Measurements from ENCODE around the gene SLC41A3.

Gene SLC41A3

DNA sequence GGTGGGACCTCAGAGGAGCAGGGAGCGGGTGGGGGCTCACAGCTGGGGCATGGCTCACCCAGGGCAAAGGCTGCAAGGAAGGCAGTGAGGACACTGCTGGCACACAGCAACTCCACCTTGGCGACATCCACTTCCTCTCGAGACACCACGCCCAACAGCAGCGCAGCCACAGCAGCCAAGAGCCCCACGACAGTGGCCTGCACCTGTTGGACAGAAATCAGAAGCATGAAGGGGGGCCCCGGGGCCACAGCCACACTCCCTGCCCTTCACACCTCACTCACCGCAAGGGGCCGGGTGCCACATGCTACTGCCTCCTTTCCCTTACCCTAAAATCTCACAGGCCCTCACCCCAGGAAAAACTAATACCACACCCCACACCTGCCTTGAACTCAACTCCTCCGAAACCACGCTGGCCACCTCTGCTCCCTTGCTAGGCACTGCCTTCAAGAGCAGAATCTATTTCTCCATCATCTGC is 57.6 kb downstream of the SLC41A3 start:
- no peak overlapping the region for H3K4me3 ChIP-seq (ENCODE audit: low read length)
- no peaks in the 10 kb centered on the region for H3K27me3 ChIP-seq (ENCODE audit: insufficient read depth, low read length)
- H3K9me3 ChIP-seq (ENCODE audit: low read length), result peaks cover 11% of the 10 kb centered on the region
- H2AFZ ChIP-seq (ENCODE audit: low read depth, low read length), result no peak overlapping the region
- peaks cover 28% of the 10 kb centered on the region for H3K36me3 ChIP-seq (ENCODE audit: insufficient read depth, low read length)
- no peaks in the 10 kb centered on the region for H3K4me1 ChIP-seq (ENCODE audit: insufficient read depth, low read length)

- Histone ChIP-seq H3K9me3 (ENCODE audit: low read length) (peaks cover 11% of the 10 kb centered on the region), H3K4me3 (ENCODE audit: low read length) (no peak overlapping the region), H3K36me3 (ENCODE audit: insufficient read depth, low read length) (peaks cover 28% of the 10 kb centered on the region)
Measured at GRCh38 chr3:126025862-126026261, 58.1 kb downstream of the SLC41A3 start.

GRCh38 chr3:126025116-126025729 is 58.7 kb downstream of the SLC41A3 start:
- H3K4me3 ChIP-seq (ENCODE audit: low read length), result no peak overlapping the region
- H3K4me1 ChIP-seq (ENCODE audit: insufficient read depth, low read length), result no peaks in the 10 kb centered on the region
- H3K27me3 ChIP-seq (ENCODE audit: insufficient read depth, low read length), result no peaks in the 10 kb centered on the region
- no peak overlapping the region for H2AFZ ChIP-seq (ENCODE audit: low read depth, low read length)
- peaks cover 28% of the 10 kb centered on the region for H3K36me3 ChIP-seq (ENCODE audit: insufficient read depth, low read length)
- peaks cover 11% of the 10 kb centered on the region for H3K9me3 ChIP-seq (ENCODE audit: low read length)

More at GRCh38 chr3:126025862-126026261, 58.1 kb downstream of the SLC41A3 start:
- H3K4me1 ChIP-seq (ENCODE audit: insufficient read depth, low read length), result no peaks in the 10 kb centered on the region
- no peak overlapping the region for H2AFZ ChIP-seq (ENCODE audit: low read depth, low read length)
- no peaks in the 10 kb centered on the region for H3K27me3 ChIP-seq (ENCODE audit: insufficient read depth, low read length)

DNA sequence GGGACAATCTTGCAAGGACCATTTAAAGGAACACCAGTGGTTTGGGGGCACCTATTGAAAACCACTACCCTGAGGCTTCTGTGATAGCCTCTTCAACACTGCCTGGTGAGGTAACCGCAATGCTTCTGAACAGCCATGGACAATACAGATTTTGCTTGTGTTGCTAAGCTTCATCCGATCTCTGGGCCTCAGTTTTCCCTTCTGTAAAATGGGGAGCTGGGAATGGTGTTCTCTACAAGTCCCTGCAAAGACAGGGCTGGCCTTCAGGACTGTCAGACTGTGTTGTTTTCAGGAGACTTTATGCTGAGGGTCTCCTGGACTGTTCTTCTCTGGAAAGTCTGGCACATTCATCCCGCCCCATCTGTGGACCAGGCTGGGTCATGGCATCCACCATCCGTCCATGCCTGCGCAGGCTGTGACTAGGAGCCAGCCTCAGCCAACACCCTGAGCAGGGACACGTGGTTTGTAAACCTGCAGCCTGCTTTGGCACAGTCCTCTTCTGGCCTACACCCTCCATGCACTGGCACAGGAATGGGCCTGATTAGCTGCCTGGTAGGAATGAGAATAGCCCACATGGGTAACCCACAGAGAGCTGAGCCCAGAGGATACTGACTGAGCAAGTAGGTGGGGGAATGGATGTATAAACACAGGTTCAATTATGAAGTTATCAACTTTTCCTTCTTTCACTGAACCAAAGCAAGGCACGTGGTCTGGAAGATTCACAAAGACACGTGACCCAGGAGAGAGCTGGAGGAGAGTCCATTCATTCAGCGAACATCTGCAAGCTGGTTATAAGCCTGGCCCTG is 59.7 kb downstream of the SLC41A3 start:
- Histone ChIP-seq H3K27me3 (ENCODE audit: insufficient read depth, low read length) (no peaks in the 10 kb centered on the region), H2AFZ (ENCODE audit: low read depth, low read length) (no peak overlapping the region), H3K9me3 (ENCODE audit: low read length) (peaks cover 12% of the 10 kb centered on the region), H3K36me3 (ENCODE audit: insufficient read depth, low read length) (peaks cover 32% of the 10 kb centered on the region), H3K4me3 (ENCODE audit: low read length) (no peak overlapping the region), H3K4me1 (ENCODE audit: insufficient read depth, low read length) (no peaks in the 10 kb centered on the region)

GRCh38 chr3:126023390-126023789 is 60.5 kb downstream of the SLC41A3 start:
- no peaks in the 10 kb centered on the region for H3K4me1 ChIP-seq (ENCODE audit: insufficient read depth, low read length)

GRCh38 chr3:126022741-126023359 is 61.1 kb downstream of the SLC41A3 start:
- Histone ChIP-seq H3K36me3 (ENCODE audit: insufficient read depth, low read length) (peaks cover 32% of the 10 kb centered on the region), H3K9me3 (ENCODE audit: low read length) (peaks cover 2% of the 10 kb centered on the region), H3K4me1 (ENCODE audit: insufficient read depth, low read length) (no peaks in the 10 kb centered on the region), H3K27me3 (ENCODE audit: insufficient read depth, low read length) (no peaks in the 10 kb centered on the region), H2AFZ (ENCODE audit: low read depth, low read length) (no peak overlapping the region), H3K4me3 (ENCODE audit: low read length) (no peak overlapping the region)

More at GRCh38 chr3:126023390-126023789, 60.5 kb downstream of the SLC41A3 start:
- no peak overlapping the region for H3K4me3 ChIP-seq (ENCODE audit: low read length)
- H3K9me3 ChIP-seq (ENCODE audit: low read length), result peaks cover 6% of the 10 kb centered on the region
- H3K27me3 ChIP-seq (ENCODE audit: insufficient read depth, low read length), result no peaks in the 10 kb centered on the region
- no peak overlapping the region for H2AFZ ChIP-seq (ENCODE audit: low read depth, low read length)
- H3K36me3 ChIP-seq (ENCODE audit: insufficient read depth, low read length), result peaks cover 32% of the 10 kb centered on the region

GRCh38 chr3:126021702-126022101 is 62.2 kb downstream of the SLC41A3 start:
- Histone ChIP-seq H3K4me1 (ENCODE audit: insufficient read depth, low read length) (no peaks in the 10 kb centered on the region), H3K27me3 (ENCODE audit: insufficient read depth, low read length) (no peaks in the 10 kb centered on the region), H3K4me3 (ENCODE audit: low read length) (no peak overlapping the region), H3K36me3 (ENCODE audit: insufficient read depth, low read length) (peaks cover 35% of the 10 kb centered on the region), H3K9me3 (ENCODE audit: low read length) (peaks cover 2% of the 10 kb centered on the region), H2AFZ (ENCODE audit: low read depth, low read length) (no peak overlapping the region)

GRCh38 chr3:126021224-126021623 is 62.7 kb downstream of the SLC41A3 start:
- H3K4me1 ChIP-seq (ENCODE audit: insufficient read depth, low read length), result no peaks in the 10 kb centered on the region
- H2AFZ ChIP-seq (ENCODE audit: low read depth, low read length), result no peak overlapping the region
- peaks cover 2% of the 10 kb centered on the region for H3K9me3 ChIP-seq (ENCODE audit: low read length)
- no peaks in the 10 kb centered on the region for H3K27me3 ChIP-seq (ENCODE audit: insufficient read depth, low read length)
- H3K4me3 ChIP-seq (ENCODE audit: low read length), result no peak overlapping the region
- peaks cover 38% of the 10 kb centered on the region for H3K36me3 ChIP-seq (ENCODE audit: insufficient read depth, low read length)

DNA sequence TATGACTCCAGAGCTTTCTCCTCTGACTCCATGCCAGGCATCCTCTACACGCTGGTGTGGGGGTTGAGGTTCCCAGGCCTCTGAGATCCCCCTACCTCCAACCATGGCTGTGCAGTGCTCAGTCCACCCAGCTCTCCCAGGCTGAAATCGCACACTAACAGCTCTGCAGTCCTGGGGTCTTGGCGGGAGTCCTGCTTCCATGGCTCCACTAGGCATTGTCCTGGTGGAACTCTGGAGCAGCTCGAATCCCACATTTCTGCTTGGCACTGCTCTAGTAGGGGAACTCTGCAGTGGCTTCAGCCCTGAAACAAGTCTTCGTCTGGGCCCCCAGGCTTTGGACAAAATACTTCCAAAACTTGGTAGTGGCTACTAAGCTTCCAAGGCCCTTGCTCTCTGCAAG is 64.2 kb downstream of the SLC41A3 start:
- peaks cover 37% of the 10 kb centered on the region for H3K36me3 ChIP-seq (ENCODE audit: insufficient read depth, low read length)
- no peak overlapping the region for H3K4me3 ChIP-seq (ENCODE audit: low read length)
- no peaks in the 10 kb centered on the region for H3K27me3 ChIP-seq (ENCODE audit: insufficient read depth, low read length)
- peaks cover 2% of the 10 kb centered on the region for H3K9me3 ChIP-seq (ENCODE audit: low read length)
- no peak overlapping the region for H2AFZ ChIP-seq (ENCODE audit: low read depth, low read length)
- H3K4me1 ChIP-seq (ENCODE audit: insufficient read depth, low read length), result peaks cover 2% of the 10 kb centered on the region

DNA sequence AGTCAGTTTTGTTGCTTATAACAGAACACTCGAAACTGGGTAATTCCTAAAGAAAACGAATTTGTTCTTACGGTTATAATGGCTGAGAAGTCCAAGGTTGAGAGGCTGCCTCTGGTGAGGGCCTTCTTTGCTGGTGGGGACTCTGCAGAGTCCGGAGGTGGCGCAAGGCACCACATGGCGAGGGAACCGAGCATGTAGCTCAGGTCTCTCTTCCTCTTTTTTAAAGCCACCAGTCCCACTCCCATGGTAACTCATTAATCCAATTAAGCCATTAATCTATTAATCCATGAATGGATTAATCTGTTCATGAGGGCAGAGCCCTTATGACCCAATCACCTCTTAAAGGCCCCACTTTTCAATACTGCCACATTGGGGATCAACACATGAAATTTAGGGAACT is 64.9 kb downstream of the SLC41A3 start:
- peaks cover 8% of the 10 kb centered on the region for H3K4me1 ChIP-seq (ENCODE audit: insufficient read depth, low read length)
- no peaks in the 10 kb centered on the region for H3K27me3 ChIP-seq (ENCODE audit: insufficient read depth, low read length)

GRCh38 chr3:126018545-126018944 is 65.4 kb downstream of the SLC41A3 start:
- Histone ChIP-seq H3K4me3 (ENCODE audit: low read length) (no peak overlapping the region), H3K36me3 (ENCODE audit: insufficient read depth, low read length) (peaks cover 27% of the 10 kb centered on the region), H3K27me3 (ENCODE audit: insufficient read depth, low read length) (no peaks in the 10 kb centered on the region), H3K9me3 (ENCODE audit: low read length) (peaks cover 2% of the 10 kb centered on the region), H3K4me1 (ENCODE audit: insufficient read depth, low read length) (peaks cover 12% of the 10 kb centered on the region), H2AFZ (ENCODE audit: low read depth, low read length) (no peak overlapping the region)

More for the DNA sequence above, 64.9 kb downstream of the SLC41A3 start:
- H3K4me3 ChIP-seq (ENCODE audit: low read length), result no peak overlapping the region
- H3K36me3 ChIP-seq (ENCODE audit: insufficient read depth, low read length), result peaks cover 31% of the 10 kb centered on the region
- no peak overlapping the region for H2AFZ ChIP-seq (ENCODE audit: low read depth, low read length)
- peaks cover 2% of the 10 kb centered on the region for H3K9me3 ChIP-seq (ENCODE audit: low read length)

DNA sequence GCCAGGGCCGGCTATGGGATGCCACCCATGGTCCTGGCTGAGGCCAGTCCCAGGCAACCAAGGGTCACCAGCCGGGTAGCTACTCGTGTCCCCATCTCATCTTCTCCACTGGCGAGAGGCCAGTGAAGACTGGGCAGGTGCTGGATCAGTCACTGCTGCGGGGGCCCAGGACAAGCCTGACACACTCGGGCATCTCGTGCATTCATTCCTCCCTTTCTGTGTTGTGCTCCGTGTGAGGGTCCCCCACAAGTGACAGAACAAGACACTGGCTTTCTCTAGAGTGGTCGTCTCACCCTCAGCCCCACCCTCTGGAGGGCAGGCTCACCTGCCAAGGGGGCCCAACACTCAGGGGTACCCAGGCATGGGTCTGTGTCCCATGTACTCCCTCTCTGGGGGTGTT is 66.6 kb downstream of the SLC41A3 start:
- no peaks in the 10 kb centered on the region for H3K27me3 ChIP-seq (ENCODE audit: insufficient read depth, low read length)
- H3K9me3 ChIP-seq (ENCODE audit: low read length), result peaks cover 2% of the 10 kb centered on the region
- H2AFZ ChIP-seq (ENCODE audit: low read depth, low read length), result no peak overlapping the region
- H3K36me3 ChIP-seq (ENCODE audit: insufficient read depth, low read length), result peaks cover 25% of the 10 kb centered on the region
- peaks cover 12% of the 10 kb centered on the region for H3K4me1 ChIP-seq (ENCODE audit: insufficient read depth, low read length)
- H3K4me3 ChIP-seq (ENCODE audit: low read length), result no peak overlapping the region

- Histone ChIP-seq H3K4me3 (ENCODE audit: low read length) (no peak overlapping the region), H3K9me3 (ENCODE audit: low read length) (peaks cover 2% of the 10 kb centered on the region), H3K4me1 (ENCODE audit: insufficient read depth, low read length) (peaks cover 12% of the 10 kb centered on the region), H2AFZ (ENCODE audit: low read depth, low read length) (no peak overlapping the region), H3K27me3 (ENCODE audit: insufficient read depth, low read length) (no peaks in the 10 kb centered on the region), H3K36me3 (ENCODE audit: insufficient read depth, low read length) (peaks cover 32% of the 10 kb centered on the region)
Measured at GRCh38 chr3:126016616-126017015, 67.3 kb downstream of the SLC41A3 start.

Measured in neuron (in vitro differentiated cells).